HepG2 (cell line): ENCODE results near the gene C16orf54. TPM values are rescaled to one million over a fixed set of nuclear protein-coding genes. Genes with fewer than 3 reads are reported as not detected.

Experiments
- ERF ChIP-seq: IDR thresholded peaks from 2 replicates; pipeline ENCODE4 v1.6.1; 2018; ENCODE audit warnings: missing biosample characterization, missing genetic modification reagents
- FOXK1 ChIP-seq: sonication (generic); formaldehyde crosslinking; IDR thresholded peaks from 2 replicates; pipeline ENCODE4 v1.4.0; 2020; ENCODE audit warnings: low read depth, missing genetic modification reagents, borderline replicate concordance
- FOXO1 ChIP-seq: sonication (generic); formaldehyde crosslinking; IDR thresholded peaks from 2 replicates; pipeline ENCODE4 v1.4.0; 2020; ENCODE audit warnings: missing genetic modification reagents
- HNF4A ChIP-seq: sonication (generic); formaldehyde crosslinking; IDR thresholded peaks from 2 replicates; pipeline ENCODE4 v1.4.0; 2020; ENCODE audit warnings: missing genetic modification reagents
- MAFK ChIP-seq, 2 experiments: IDR thresholded peaks in 1 of 2; conservative IDR thresholded peaks in 1 of 2; 2 replicates each; pipeline ENCODE4 v1.6.1; 2011; ENCODE audit warnings: improper control_type of control experiment in 2 of 2, low read length in 2 of 2
- NBN ChIP-seq: fragments of 450-650 bp; conservative IDR thresholded peaks from 2 replicates; pipeline ENCODE4 v1.6.1; 2017
- NR2F6 ChIP-seq, 2 experiments: IDR thresholded peaks; 2 replicates each; pipeline ENCODE4 v1.6.1; 2016; ENCODE audit warnings: antibody characterized with exemption in 1 of 2, mild to moderate bottlenecking in 1 of 2
- RELA ChIP-seq: sonication (generic); formaldehyde crosslinking; IDR thresholded peaks from 2 replicates; pipeline ENCODE4 v1.4.0; 2020; ENCODE audit warnings: missing genetic modification reagents
- RFXANK ChIP-seq: IDR thresholded peaks from 2 replicates; pipeline ENCODE4 v1.6.1; 2016
- YEATS2 ChIP-seq: sonication (generic); formaldehyde crosslinking; IDR thresholded peaks from 2 replicates; pipeline ENCODE4 v1.4.0; 2020; ENCODE audit warnings: missing genetic modification reagents, borderline replicate concordance
- ZIK1 ChIP-seq: sonication (generic); formaldehyde crosslinking; IDR thresholded peaks from 2 replicates; pipeline ENCODE4 v1.5.0; 2020; ENCODE audit warnings: mild to moderate bottlenecking, low read depth, missing genetic modification reagents, borderline replicate concordance
- ZNF142 ChIP-seq: sonication (generic); formaldehyde crosslinking; IDR thresholded peaks from 2 replicates; pipeline ENCODE4 v1.4.0; 2020; ENCODE audit warnings: missing genetic modification reagents
- ZNF512 ChIP-seq: sonication (generic); formaldehyde crosslinking; IDR thresholded peaks from 2 replicates; pipeline ENCODE4 v1.4.0; 2020; ENCODE audit warnings: mild to moderate bottlenecking, missing genetic modification reagents
- ZNF780A ChIP-seq: sonication (generic); formaldehyde crosslinking; IDR thresholded peaks from 2 replicates; pipeline ENCODE4 v1.8.0; 2022; ENCODE audit warnings: mild to moderate bottlenecking, missing genetic modification reagents, moderate library complexity
- ZNF781 ChIP-seq: sonication (generic); formaldehyde crosslinking; IDR thresholded peaks from 2 replicates; pipeline ENCODE4 v1.5.1; 2020; ENCODE audit warnings: borderline replicate concordance, mild to moderate bottlenecking, missing genetic modification reagents; ENCODE audit errors: not compliant biosample characterization
- ZNF782 ChIP-seq: sonication (generic); formaldehyde crosslinking; IDR thresholded peaks from 2 replicates; pipeline ENCODE4 v1.4.0; 2020; ENCODE audit warnings: missing genetic modification reagents, mild to moderate bottlenecking, borderline replicate concordance
- polyA plus RNA-seq, 8 experiments: library from polyadenylated mRNA; depleted of rRNA in 3 of 8; stranded (reverse) in 7 of 8; unstranded in 1 of 8; fragments of >200 nt; fragmentation: Illumina TruSeq in 4 of 8; extraction: Trizol in 4 of 8; gene quantifications; 2 replicates each; pipeline versions ENCODE4 v1.2.1 to v1.2.3, GENCODE V29; 2011 to 2016; ENCODE audit warnings: low read depth in 4 of 8, missing spikeins in 1 of 8, mixed read lengths in 1 of 8; ENCODE audit not compliant: insufficient read depth in 1 of 8
- total RNA-seq, 5 experiments: library from RNA; depleted of rRNA; stranded (reverse); fragments of >200 nt; fragmentation: Illumina TruSeq; extraction: Trizol; gene quantifications; 2 replicates each; pipeline ENCODE4 v1.2.3, GENCODE V29; 2016; ENCODE audit warnings: low read depth in 1 of 5
- TF ChIP-seq, protein P1 (sequence below): fragments of 450-650 bp; IDR thresholded peaks from 2 replicates; pipeline ENCODE4 v1.6.1; 2017; ENCODE audit warnings: mild to moderate bottlenecking

Gene C16orf54
- total and polyA plus RNA-seq, 2 of the 13 experiments (the other 11 are each of a cell fraction or from before 2014, with no cell fraction given): not detected

GRCh38 chr16:29784901-29785500 is 39.2 kb upstream of the C16orf54 start (continued):
- TF ChIP-seq ZNF512 (CRISPR knock-in tag): no peak
- no peak for TF ChIP-seq ZNF782 (CRISPR knock-in tag)
- TF ChIP-seq, protein P1, sequence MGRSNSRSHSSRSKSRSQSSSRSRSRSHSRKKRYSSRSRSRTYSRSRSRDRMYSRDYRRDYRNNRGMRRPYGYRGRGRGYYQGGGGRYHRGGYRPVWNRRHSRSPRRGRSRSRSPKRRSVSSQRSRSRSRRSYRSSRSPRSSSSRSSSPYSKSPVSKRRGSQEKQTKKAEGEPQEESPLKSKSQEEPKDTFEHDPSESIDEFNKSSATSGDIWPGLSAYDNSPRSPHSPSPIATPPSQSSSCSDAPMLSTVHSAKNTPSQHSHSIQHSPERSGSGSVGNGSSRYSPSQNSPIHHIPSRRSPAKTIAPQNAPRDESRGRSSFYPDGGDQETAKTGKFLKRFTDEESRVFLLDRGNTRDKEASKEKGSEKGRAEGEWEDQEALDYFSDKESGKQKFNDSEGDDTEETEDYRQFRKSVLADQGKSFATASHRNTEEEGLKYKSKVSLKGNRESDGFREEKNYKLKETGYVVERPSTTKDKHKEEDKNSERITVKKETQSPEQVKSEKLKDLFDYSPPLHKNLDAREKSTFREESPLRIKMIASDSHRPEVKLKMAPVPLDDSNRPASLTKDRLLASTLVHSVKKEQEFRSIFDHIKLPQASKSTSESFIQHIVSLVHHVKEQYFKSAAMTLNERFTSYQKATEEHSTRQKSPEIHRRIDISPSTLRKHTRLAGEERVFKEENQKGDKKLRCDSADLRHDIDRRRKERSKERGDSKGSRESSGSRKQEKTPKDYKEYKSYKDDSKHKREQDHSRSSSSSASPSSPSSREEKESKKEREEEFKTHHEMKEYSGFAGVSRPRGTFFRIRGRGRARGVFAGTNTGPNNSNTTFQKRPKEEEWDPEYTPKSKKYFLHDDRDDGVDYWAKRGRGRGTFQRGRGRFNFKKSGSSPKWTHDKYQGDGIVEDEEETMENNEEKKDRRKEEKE: no peak
- TF ChIP-seq HNF4A (CRISPR knock-in tag): no peak
- TF ChIP-seq RFXANK (CRISPR knock-in tag): no peak
- no peak for TF ChIP-seq NR2F6 (IDR thresholded peaks at IDR 0.05)
- peak; percentile 59; the same call in 1 of the 2 replicates for TF ChIP-seq NR2F6 (CRISPR knock-in tag; IDR thresholded peaks at IDR 0.05)
- TF ChIP-seq ERF (CRISPR knock-in tag): peak; percentile 86; the same call in 1 of the 2 replicates
- TF ChIP-seq FOXK1 (CRISPR knock-in tag): no peak
- no peak for TF ChIP-seq ZNF142 (CRISPR knock-in tag)
- peak; percentile 69; the same call in 1 of the 2 replicates for TF ChIP-seq RELA (CRISPR knock-in tag)
- peak; percentile 80; the same call in 1 of the 2 replicates for TF ChIP-seq YEATS2
- no peak for TF ChIP-seq ZIK1
- TF ChIP-seq MAFK (conservative IDR thresholded peaks at IDR 0.05 in 1 of 2, IDR thresholded peaks at IDR 0.05 in 1 of 2; ENCODE audit: low read length in 2 of 2): no peak
- no peak for TF ChIP-seq NBN
- TF ChIP-seq ZNF781: no peak
- 0 out of 2 replicates have a peak, but pooled peaks have one; percentile 22 for TF ChIP-seq ZNF780A (CRISPR knock-in tag)
- TF ChIP-seq FOXO1 (CRISPR knock-in tag): peak; percentile 58
